ENCODE measurements around the gene GLCCI1. TPM values are rescaled to one million over a fixed set of nuclear protein-coding genes. Genes with fewer than 3 reads are reported as not detected.

GLCCI1 gene
- total and polyA plus RNA-seq, 2 donors (not counting 3 experiments of a cell fraction or from before 2014, with no cell fraction given) = 2.3 to 5.6 TPM

- Histone ChIP-seq H3K9ac (replicated peaks; ENCODE audit: extremely low read depth, insufficient read depth, low read length) (no peak overlapping the region), H3K79me2 (ENCODE audit: control insufficient read depth, insufficient read depth, low read length) (no peaks in the 10 kb centered on the region), H3K4me2 (ENCODE audit: insufficient read depth, low read length) (no peak overlapping the region), H3K4me1 (ENCODE audit: control insufficient read depth, extremely low read depth, insufficient read depth, low read length) (no peaks in the 10 kb centered on the region), H3K36me3 (ENCODE audit: control insufficient read depth in 2 of 2, extremely low read depth in 1 of 2, insufficient read depth in 2 of 2, low read length in 2 of 2) (no peaks in the 10 kb centered on the region), H3K4me3 (replicated peaks in 1 of 3; ENCODE audit: insufficient read depth in 1 of 3, low read depth in 1 of 3, low read length in 3 of 3) (no peak overlapping the region), H4K20me1 (replicated peaks; ENCODE audit: control insufficient read depth, extremely low read depth, insufficient read depth, low read length) (no peaks in the 10 kb centered on the region), H2AFZ (ENCODE audit: low read depth, low read length) (no peak overlapping the region), H3K27me3 (ENCODE audit: control insufficient read depth in 2 of 2, insufficient read depth in 2 of 2, low read length in 2 of 2) (no peaks in the 10 kb centered on the region), H3K9me3 (replicated peaks; ENCODE audit: control insufficient read depth, insufficient read depth, low read length) (no peaks in the 10 kb centered on the region), H3K27ac (ENCODE audit: insufficient read depth, low read depth, low read length) (no peak overlapping the region), H3K9me1 (replicated peaks; ENCODE audit: control insufficient read depth, extremely low read depth, insufficient read depth, low read length) (no peaks in the 10 kb centered on the region)
- no peak for DNase-seq (ENCODE audit: low read depth, low spot score)
- ChIA-PET POLR2A (no interaction called here), CTCF (interaction anchor here (1.1 to 2.0 kb wide), 2 partner anchors 25 to 359 kb away, joined by 4 to 6 read pairs; no protein-coding TSS in a partner anchor)
- dilution Hi-C loops (cut with MboI; ENCODE audit: extremely low pct_ligation_motif_present, low sequenced_read_pairs) = no loop called here
- intact Hi-C loops (cut with micrococcal nuclease) = no loop called here
- FAIRE-seq = no peak
- no TSS peak for BruUV-seq (replicated peaks)
- TF ChIP-seq JUN (IDR thresholded peaks at IDR 0.05; ENCODE audit: borderline replicate concordance, insufficient read depth, insufficient read length, low read depth) (no peak), GATA2 (IDR thresholded peaks at IDR 0.05; ENCODE audit: insufficient read depth, insufficient read length, low read depth, low read length) (no peak), FOS (IDR thresholded peaks at IDR 0.05; ENCODE audit: borderline replicate concordance, insufficient read depth, low read length) (no peak), POLR2A (IDR thresholded peaks at IDR 0.05; ENCODE audit: low read depth, low read length) (no peak), EZH2 (IDR thresholded peaks at IDR 0.05; ENCODE audit: borderline replicate concordance, low read depth, low read length, severe bottlenecking) (no peak), POLR2AphosphoS5 (IDR thresholded peaks at IDR 0.05; ENCODE audit: insufficient read depth, low read depth, low read length) (no peak)
Observed at GRCh38 chr7:8040768-8041369, 72.3 kb downstream of the GLCCI1 start.

- TF ChIP-seq CTCF (IDR thresholded peaks at IDR 0.05; ENCODE audit: extremely low read depth in 1 of 2, insufficient read depth in 1 of 2, low read depth in 1 of 2, low read length in 2 of 2) = no peak
- TF ChIP-seq JUN (IDR thresholded peaks at IDR 0.05; ENCODE audit: borderline replicate concordance, insufficient read depth, insufficient read length, low read depth) = no peak
- no peak for TF ChIP-seq POLR2AphosphoS5 (IDR thresholded peaks at IDR 0.05; ENCODE audit: insufficient read depth, low read depth, low read length)
- TF ChIP-seq FOS (IDR thresholded peaks at IDR 0.05; ENCODE audit: borderline replicate concordance, insufficient read depth, low read length) = no peak
- no peak for TF ChIP-seq POLR2A (IDR thresholded peaks at IDR 0.05; ENCODE audit: low read depth, low read length)
- TF ChIP-seq MYC (IDR thresholded peaks at IDR 0.05; ENCODE audit: low read depth, low read length) = no peak
- no peak for TF ChIP-seq MAX (IDR thresholded peaks at IDR 0.05; ENCODE audit: insufficient read depth, insufficient read length)
- no peak for TF ChIP-seq EZH2 (IDR thresholded peaks at IDR 0.05; ENCODE audit: borderline replicate concordance, low read depth, low read length, severe bottlenecking)
- no peak for TF ChIP-seq GATA2 (IDR thresholded peaks at IDR 0.05; ENCODE audit: insufficient read depth, insufficient read length, low read depth, low read length)
- intact Hi-C loops (cut with micrococcal nuclease) = no loop called here
- ChIA-PET CTCF (no interaction called here), POLR2A (no interaction called here)
- no peak overlapping the region for H3K27ac ChIP-seq (ENCODE audit: insufficient read depth, low read depth, low read length)
- H3K4me2 ChIP-seq (ENCODE audit: insufficient read depth, low read length) = no peak overlapping the region
- no peaks in the 10 kb centered on the region for H3K9me3 ChIP-seq (replicated peaks; ENCODE audit: control insufficient read depth, insufficient read depth, low read length)
- H4K20me1 ChIP-seq (replicated peaks; ENCODE audit: control insufficient read depth, extremely low read depth, insufficient read depth, low read length) = no peaks in the 10 kb centered on the region
- no peaks in the 10 kb centered on the region for H3K4me1 ChIP-seq (ENCODE audit: control insufficient read depth, extremely low read depth, insufficient read depth, low read length)
- no peak for DNase-seq (ENCODE audit: low read depth, low spot score)
- no peak overlapping the region for H3K4me3 ChIP-seq (replicated peaks in 1 of 3; ENCODE audit: insufficient read depth in 1 of 3, low read depth in 1 of 3, low read length in 3 of 3)
- H3K79me2 ChIP-seq (ENCODE audit: control insufficient read depth, insufficient read depth, low read length) = no peaks in the 10 kb centered on the region
- no peak overlapping the region for H3K9ac ChIP-seq (replicated peaks; ENCODE audit: extremely low read depth, insufficient read depth, low read length)
- dilution Hi-C loops (cut with MboI; ENCODE audit: extremely low pct_ligation_motif_present, low sequenced_read_pairs) = no loop called here
- no peak for FAIRE-seq
- H3K36me3 ChIP-seq (ENCODE audit: control insufficient read depth in 2 of 2, extremely low read depth in 1 of 2, insufficient read depth in 2 of 2, low read length in 2 of 2) = no peaks in the 10 kb centered on the region
- H3K9me1 ChIP-seq (replicated peaks; ENCODE audit: control insufficient read depth, extremely low read depth, insufficient read depth, low read length) = no peaks in the 10 kb centered on the region
- H2AFZ ChIP-seq (ENCODE audit: low read depth, low read length) = no peak overlapping the region
- no peaks in the 10 kb centered on the region for H3K27me3 ChIP-seq (ENCODE audit: control insufficient read depth in 2 of 2, insufficient read depth in 2 of 2, low read length in 2 of 2)
- BruUV-seq (replicated peaks) = no TSS peak
Observed at GRCh38 chr7:8042796-8043535, 74.4 kb downstream of the GLCCI1 start.
